Esophagus (tissue), 2 donors: Measurements from ENCODE around the gene STAMBP. TPM values are rescaled to one million over a fixed set of nuclear protein-coding genes. Genes with fewer than 3 reads are reported as not detected.
A peak's percentile ranks its signal among the peaks of the same experiment; 100 is the strongest.

Source experiments
- H3K27ac ChIP-seq, 2 donors: one replicate each; pipeline ENCODE4 v1.5.1; 2013; ENCODE audit warnings: low read depth in 2 of 2, mild to moderate bottlenecking in 2 of 2, inconsistent platforms in 1 of 2, low read length in 1 of 2, moderate library complexity in 1 of 2
- H3K27me3 ChIP-seq, 2 donors: one replicate each; pipeline ENCODE4 v1.6.1; 2013; ENCODE audit warnings: low read length in 2 of 2, control low read depth in 1 of 2, mild to moderate bottlenecking in 1 of 2; ENCODE audit not compliant: insufficient read depth in 2 of 2, control insufficient read depth in 1 of 2
- H3K36me3 ChIP-seq, 2 donors: one replicate each; pipeline ENCODE4 v1.6.1; 2013; ENCODE audit warnings: low read length in 1 of 2; ENCODE audit not compliant: control insufficient read depth in 2 of 2, insufficient read depth in 2 of 2
- H3K4me1 ChIP-seq, 2 donors: one replicate each; pipeline ENCODE4 v1.6.1; 2013; ENCODE audit warnings: low read length in 1 of 2; ENCODE audit not compliant: control insufficient read depth in 2 of 2, insufficient read depth in 2 of 2
- H3K4me3 ChIP-seq, 2 donors: one replicate each; pipeline ENCODE4 v1.5.1; 2013; ENCODE audit warnings: low read length in 2 of 2, mild to moderate bottlenecking in 2 of 2, low read depth in 1 of 2, moderate library complexity in 1 of 2
- H3K9me3 ChIP-seq, 2 donors: one replicate each; pipeline ENCODE4 v1.6.1; 2013; ENCODE audit warnings: mild to moderate bottlenecking in 2 of 2, low read depth in 1 of 2, low read length in 1 of 2, moderate library complexity in 1 of 2; ENCODE audit not compliant: control insufficient read depth in 2 of 2, insufficient read depth in 1 of 2
- WGBS, 2 donors: extraction: QIAGEN DNeasy Blood & Tissue Kit; methylation state at CpG; one replicate each; pipeline ENCODE4 v1.1.7; 2013; 5-methylcytosine and 5-hydroxymethylcytosine counted together
- polyA plus RNA-seq, 2 donors: library from polyadenylated mRNA; stranded (reverse); fragments of 200-250 nt; gene quantifications; one replicate each; pipeline ENCODE4 v1.2.3, GENCODE V29; 2013
- donor health status: healthy with polysubstance abuse.
- donor health status: Bipolar disorder and iron deficiency.

The STAMBP gene
- polyA plus RNA-seq, 2 donors, result 26.0 to 31.3 TPM

- Histone ChIP-seq H3K4me1 (no peaks in the 10 kb centered on the region), H3K4me3 (no peak overlapping the region), H3K27ac (peak overlapping the region; percentile 21 to 53), H3K27me3 (no peaks in the 10 kb centered on the region), H3K9me3 (no peaks in the 10 kb centered on the region), H3K36me3 (no peaks in the 10 kb centered on the region)
- 79 to 88% methylated on average over 5 of the region's 5 CpGs for WGBS, 2 donors
Measured at GRCh38 chr2:73891276-73891901, 62.6 kb downstream of the STAMBP start.

- no peaks in the 10 kb centered on the region for H3K27me3 ChIP-seq
- H3K9me3 ChIP-seq, result no peaks in the 10 kb centered on the region
- peak within 1 kb of the TSS; percentile 35 to 40 for H3K4me3 ChIP-seq
- 67 to 68% methylated on average over 15 of the region's 15 CpGs for WGBS, 2 donors
- no peaks in the 10 kb centered on the region for H3K36me3 ChIP-seq
- H3K4me1 ChIP-seq, result no peaks in the 10 kb centered on the region
- H3K27ac ChIP-seq, result peak within 1 kb of the TSS; percentile 60 to 86
Measured at GRCh38 chr2:73892631-73893329, 64.0 kb downstream of the STAMBP start, which contains the start of gene ACTG2. Gene ACTG2, plus strand, starts transcription at chr2:73893008. Its CDS starts 8,304 bp downstream, at chr2:73901312.

- H3K4me3 ChIP-seq, result peak overlapping the region; percentile 35 to 40
- H3K27ac ChIP-seq, result peak overlapping the region; percentile 60 to 86
- H3K27me3 ChIP-seq, result no peaks in the 10 kb centered on the region
- no peaks in the 10 kb centered on the region for H3K4me1 ChIP-seq
- H3K36me3 ChIP-seq, result no peaks in the 10 kb centered on the region
- WGBS, 2 donors, result 80 to 81% methylated on average over 9 of the region's 9 CpGs
- no peaks in the 10 kb centered on the region for H3K9me3 ChIP-seq
Measured at GRCh38 chr2:73893764-73894474, 65.2 kb downstream of the STAMBP start.

DNA sequence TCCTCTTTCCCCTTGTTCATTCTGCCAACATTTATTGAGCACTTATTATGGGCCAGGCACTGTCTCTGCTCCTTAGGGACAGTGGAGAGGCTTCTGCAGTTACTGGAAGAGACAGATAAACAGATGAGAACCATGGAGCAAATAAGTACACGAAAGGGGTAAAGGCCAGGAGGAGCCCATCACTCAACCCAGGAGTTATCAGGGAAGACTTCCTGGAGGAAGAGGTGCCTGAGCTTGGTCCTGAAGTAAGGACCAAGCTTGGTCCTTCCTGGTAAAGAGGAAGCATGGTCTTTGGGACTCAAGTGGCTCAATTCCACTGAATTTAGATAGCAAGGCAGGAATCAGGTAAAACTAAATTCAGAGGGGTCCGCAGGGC lies 65.7 kb downstream of the STAMBP start:
- Histone ChIP-seq H3K9me3 (no peaks in the 10 kb centered on the region), H3K4me1 (no peaks in the 10 kb centered on the region), H3K27me3 (no peaks in the 10 kb centered on the region), H3K36me3 (no peaks in the 10 kb centered on the region), H3K4me3 (peak overlapping the region; percentile 40 to 47), H3K27ac (peak overlapping the region; percentile 60 to 86)
- WGBS, 2 donors, result 80 to 89% methylated on average over 2 of the region's 2 CpGs

DNA sequence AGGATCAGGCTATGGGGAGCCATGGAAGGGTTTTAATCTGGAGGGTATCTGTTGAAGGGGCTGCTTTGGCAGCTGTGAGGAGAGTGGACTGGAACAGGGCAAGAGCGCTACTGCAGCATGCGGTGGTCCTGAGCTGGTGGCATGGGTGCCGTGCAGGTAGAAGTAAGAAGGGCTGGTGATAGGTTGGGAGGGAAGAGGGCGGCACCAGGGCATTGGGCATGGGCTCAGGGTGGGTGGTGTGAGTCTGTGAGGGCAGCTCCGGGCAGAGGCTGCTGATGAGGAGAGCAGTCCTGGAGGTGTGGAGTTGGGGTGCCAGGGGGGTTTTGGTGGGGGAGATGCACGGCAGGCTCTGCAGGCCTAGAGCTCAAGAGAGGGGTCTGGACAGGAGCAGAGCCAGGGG lies 66.1 kb downstream of the STAMBP start:
- 70 to 76% methylated on average over 6 of the region's 6 CpGs for WGBS, 2 donors
- Histone ChIP-seq H3K27ac (peak overlapping the region; percentile 60 to 86), H3K36me3 (no peaks in the 10 kb centered on the region), H3K9me3 (no peaks in the 10 kb centered on the region), H3K4me1 (no peaks in the 10 kb centered on the region), H3K27me3 (no peaks in the 10 kb centered on the region), H3K4me3 (peak overlapping the region; percentile 40 to 47)

DNA sequence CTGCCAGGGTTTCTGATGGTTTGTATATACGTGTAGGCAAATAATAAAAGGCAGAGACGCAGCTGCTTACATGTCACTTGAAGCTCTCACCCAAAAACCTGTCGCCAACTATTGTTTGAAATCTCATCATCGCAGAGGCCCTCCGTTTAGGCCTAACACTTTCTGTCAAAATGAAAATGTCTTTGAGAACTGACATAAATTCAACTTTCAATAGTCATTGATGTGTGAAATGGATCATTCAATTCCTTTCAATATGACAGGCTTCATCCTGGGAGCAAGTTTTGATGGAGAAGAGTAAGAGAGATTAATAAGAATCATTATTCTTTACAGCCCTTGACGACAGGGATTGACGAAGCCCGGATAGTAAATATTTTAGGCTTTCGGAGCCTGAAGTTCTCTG lies 66.7 kb downstream of the STAMBP start:
- Histone ChIP-seq H3K27me3 (no peaks in the 10 kb centered on the region), H3K4me3 (peak overlapping the region in 1 of 2 donors; percentile 40), H3K9me3 (no peaks in the 10 kb centered on the region), H3K27ac (peak overlapping the region in 1 of 2 donors; percentile 29), H3K4me1 (no peaks in the 10 kb centered on the region), H3K36me3 (no peaks in the 10 kb centered on the region)
- 63 to 69% methylated on average over 9 of the region's 9 CpGs for WGBS, 2 donors

GRCh38 chr2:73896362-73897239 lies 67.8 kb downstream of the STAMBP start:
- Histone ChIP-seq H3K4me1 (no peaks in the 10 kb centered on the region), H3K4me3 (peak overlapping the region; percentile 8 to 40), H3K36me3 (no peaks in the 10 kb centered on the region), H3K27me3 (no peaks in the 10 kb centered on the region), H3K9me3 (no peaks in the 10 kb centered on the region), H3K27ac (peak overlapping the region; percentile 37 to 82)
- 54 to 57% methylated on average over 15 of the region's 15 CpGs for WGBS, 2 donors

DNA sequence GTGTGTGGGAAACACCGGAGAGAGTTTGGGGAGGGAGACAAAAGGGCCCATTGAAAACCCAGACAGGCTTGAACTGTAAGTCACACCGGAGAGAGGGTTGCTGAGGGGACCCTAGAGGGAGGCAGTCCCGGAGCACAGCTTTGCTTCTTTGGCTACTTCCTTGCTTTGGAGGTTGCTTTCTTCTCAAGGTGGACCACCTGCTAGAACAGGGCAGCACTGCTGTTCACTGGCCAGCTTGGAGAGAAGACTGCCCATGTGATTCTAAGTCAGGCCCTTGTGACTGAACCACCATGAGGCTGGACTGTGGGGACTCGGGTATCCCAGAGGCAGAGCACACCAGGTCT lies 68.5 kb downstream of the STAMBP start:
- H3K27me3 ChIP-seq, result no peaks in the 10 kb centered on the region
- 65 to 73% methylated on average over 4 of the region's 4 CpGs for WGBS, 2 donors
- peak overlapping the region in 1 of 2 donors; percentile 40 for H3K4me3 ChIP-seq
- H3K9me3 ChIP-seq, result no peaks in the 10 kb centered on the region
- H3K27ac ChIP-seq, result peak overlapping the region; percentile 37 to 82
- H3K4me1 ChIP-seq, result no peaks in the 10 kb centered on the region
- H3K36me3 ChIP-seq, result no peaks in the 10 kb centered on the region

- Histone ChIP-seq H3K4me3 (peak overlapping the region in 1 of 2 donors; percentile 40), H3K27me3 (no peaks in the 10 kb centered on the region), H3K27ac (peak overlapping the region in 1 of 2 donors; percentile 24), H3K4me1 (no peaks in the 10 kb centered on the region), H3K36me3 (no peaks in the 10 kb centered on the region), H3K9me3 (no peaks in the 10 kb centered on the region)
- WGBS, 2 donors, result 61 to 63% methylated on average over 6 of the region's 6 CpGs
Measured at GRCh38 chr2:73897934-73898333, 69.2 kb downstream of the STAMBP start.
